DOHH2 (cell line): Measurements from ENCODE around the gene HHLA2.

Experiments
- H3F3A ChIP-seq: fragments of 200-600 bp; sonication (generic), shearing (Covaris generic); 2 replicates; pipeline ENCODE4 v1.6.0; 2016; ENCODE audit warnings: antibody characterized with exemption, mild to moderate bottlenecking; ENCODE audit not compliant: control insufficient read depth, insufficient read depth
- H3K27ac ChIP-seq: fragments of 200-600 bp; sonication (generic); 2 replicates; pipeline ENCODE4 v1.5.1; 2014; ENCODE audit warnings: low read depth, mild to moderate bottlenecking, low read length, moderate library complexity
- H3K27me3 ChIP-seq: fragments of 200-600 bp; sonication (generic); 2 replicates; pipeline ENCODE4 v1.6.1; 2014; ENCODE audit warnings: mild to moderate bottlenecking, low read length, mixed read lengths; ENCODE audit not compliant: control insufficient read depth
- H3K36me3 ChIP-seq: fragments of 200-600 bp; sonication (generic); 2 replicates; pipeline ENCODE4 v1.6.1; 2014; ENCODE audit warnings: mild to moderate bottlenecking, low read length, moderate library complexity, mixed read lengths; ENCODE audit not compliant: control insufficient read depth
- H3K4me1 ChIP-seq: fragments of 200-600 bp; sonication (generic); 2 replicates; pipeline ENCODE4 v1.6.1; 2014; ENCODE audit warnings: mild to moderate bottlenecking, low read length, mixed read lengths; ENCODE audit not compliant: control insufficient read depth
- H3K4me2 ChIP-seq: fragments of 200-600 bp; sonication (generic); 2 replicates; pipeline ENCODE4 v1.6.0; 2014; ENCODE audit warnings: mild to moderate bottlenecking, low read length, moderate library complexity
- H3K4me3 ChIP-seq: fragments of 200-600 bp; sonication (generic); 2 replicates; pipeline ENCODE4 v1.5.1; 2014; ENCODE audit warnings: mild to moderate bottlenecking, low read length, mixed read lengths
- H3K79me2 ChIP-seq: fragments of 200-600 bp; sonication (generic); 2 replicates; pipeline ENCODE4 v1.6.1; 2014; ENCODE audit warnings: mild to moderate bottlenecking, low read length, mixed read lengths; ENCODE audit not compliant: control insufficient read depth
- H3K9me2 ChIP-seq: fragments of 200-600 bp; sonication (generic); replicated peaks from 2 replicates; pipeline ENCODE4 v1.6.1; 2014; ENCODE audit warnings: mild to moderate bottlenecking, low read length, mixed read lengths; ENCODE audit not compliant: control insufficient read depth
- H3K9me3 ChIP-seq: fragments of 200-600 bp; sonication (generic); 2 replicates; pipeline ENCODE4 v1.6.1; 2014; ENCODE audit warnings: antibody characterized with exemption, low read length, mixed read lengths; ENCODE audit not compliant: control insufficient read depth, insufficient read depth
- H4K20me1 ChIP-seq: fragments of 200-600 bp; sonication (generic); 2 replicates; pipeline ENCODE4 v1.6.0; 2014; ENCODE audit warnings: low read depth, mild to moderate bottlenecking, antibody characterized with exemption, low read length, moderate library complexity; ENCODE audit not compliant: control insufficient read depth, insufficient read depth
- EZH2phosphoT487 ChIP-seq: fragments of 200-600 bp; sonication (generic); IDR thresholded peaks from 2 replicates; pipeline ENCODE4 v1.6.1; 2017; ENCODE audit warnings: borderline replicate concordance, mild to moderate bottlenecking, antibody characterized with exemption, low read length, moderate library complexity, mixed read lengths
- TF ChIP-seq, protein P1 (sequence below): fragments of 200-600 bp; sonication (generic); IDR thresholded peaks from one replicate; pipeline ENCODE4 v1.5.1; 2014; ENCODE audit warnings: antibody characterized with exemption, mild to moderate bottlenecking, low read depth, low read length; ENCODE audit not compliant: poor library complexity, severe bottlenecking

The HHLA2 gene

DNA sequence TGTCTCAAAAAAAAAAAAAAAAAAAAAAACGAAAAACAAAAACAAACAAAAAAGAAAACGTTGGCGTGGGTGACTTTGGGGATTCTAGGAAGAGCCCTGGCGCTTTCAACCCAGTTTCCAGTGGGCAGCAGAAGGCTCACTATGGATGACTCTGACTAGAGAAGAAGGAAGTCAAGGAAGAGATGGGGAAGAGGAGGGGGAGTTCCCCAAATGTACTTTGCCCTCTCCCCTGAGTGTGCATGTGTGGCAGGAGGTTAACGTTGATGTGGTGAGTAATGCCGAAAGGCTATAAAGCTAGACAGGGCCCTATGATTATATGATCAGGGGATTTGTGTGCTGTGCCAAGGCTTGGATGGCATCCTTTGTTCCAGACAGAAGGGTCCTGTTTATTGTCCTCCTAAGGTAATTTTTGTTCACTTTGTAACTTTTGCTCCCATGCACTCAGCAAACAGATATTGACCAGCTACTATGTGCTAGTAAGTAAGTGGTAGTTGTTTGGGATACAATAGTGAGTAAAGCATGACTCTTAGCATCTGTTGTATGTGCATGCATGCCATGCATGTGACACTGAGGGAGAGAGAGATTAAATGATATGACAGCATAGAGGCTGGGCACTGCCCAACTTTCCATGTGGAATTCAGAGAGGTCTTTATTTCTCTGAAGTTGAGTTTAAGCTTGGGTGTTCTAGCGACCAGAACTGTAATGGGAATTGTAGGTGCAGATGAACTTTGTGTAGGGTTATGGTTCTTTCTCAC is 750 bp upstream of the HHLA2 start:
- no peaks in the 10 kb centered on the region for H3K27me3 ChIP-seq

DNA sequence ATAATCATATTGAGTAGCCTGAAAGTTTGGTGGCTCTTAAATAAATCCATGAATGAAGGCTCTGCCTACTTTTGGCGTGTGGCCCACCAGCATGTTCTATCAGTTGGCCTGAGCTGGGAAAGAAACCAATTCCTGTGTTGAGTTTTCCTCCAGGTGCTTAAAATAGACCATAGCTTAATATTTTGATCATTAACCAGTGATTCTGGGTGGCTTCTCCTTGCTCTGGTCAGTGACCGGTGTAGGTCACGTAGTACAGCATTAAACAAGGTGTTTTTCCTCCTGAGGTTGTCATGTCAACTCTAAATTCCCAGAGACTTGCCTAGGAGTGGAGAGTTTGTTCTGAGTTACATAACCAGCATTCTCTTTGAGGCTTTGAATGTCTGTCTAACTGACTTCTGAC is 1.3 kb downstream of the HHLA2 start:
- no peaks in the 10 kb centered on the region for H3F3A ChIP-seq
- H3K27ac ChIP-seq = no peak overlapping the region
- H3K9me3 ChIP-seq = no peaks in the 10 kb centered on the region
- H3K4me3 ChIP-seq = no peak overlapping the region
- no peaks in the 10 kb centered on the region for H3K27me3 ChIP-seq
- no peaks in the 10 kb centered on the region for H3K9me2 ChIP-seq
- H3K4me1 ChIP-seq = no peaks in the 10 kb centered on the region
- no peaks in the 10 kb centered on the region for H4K20me1 ChIP-seq
- H3K4me2 ChIP-seq = no peak overlapping the region
- H3K79me2 ChIP-seq = no peaks in the 10 kb centered on the region
- no peaks in the 10 kb centered on the region for H3K36me3 ChIP-seq
- TF ChIP-seq EZH2phosphoT487 = no peak
- TF ChIP-seq, protein P1, sequence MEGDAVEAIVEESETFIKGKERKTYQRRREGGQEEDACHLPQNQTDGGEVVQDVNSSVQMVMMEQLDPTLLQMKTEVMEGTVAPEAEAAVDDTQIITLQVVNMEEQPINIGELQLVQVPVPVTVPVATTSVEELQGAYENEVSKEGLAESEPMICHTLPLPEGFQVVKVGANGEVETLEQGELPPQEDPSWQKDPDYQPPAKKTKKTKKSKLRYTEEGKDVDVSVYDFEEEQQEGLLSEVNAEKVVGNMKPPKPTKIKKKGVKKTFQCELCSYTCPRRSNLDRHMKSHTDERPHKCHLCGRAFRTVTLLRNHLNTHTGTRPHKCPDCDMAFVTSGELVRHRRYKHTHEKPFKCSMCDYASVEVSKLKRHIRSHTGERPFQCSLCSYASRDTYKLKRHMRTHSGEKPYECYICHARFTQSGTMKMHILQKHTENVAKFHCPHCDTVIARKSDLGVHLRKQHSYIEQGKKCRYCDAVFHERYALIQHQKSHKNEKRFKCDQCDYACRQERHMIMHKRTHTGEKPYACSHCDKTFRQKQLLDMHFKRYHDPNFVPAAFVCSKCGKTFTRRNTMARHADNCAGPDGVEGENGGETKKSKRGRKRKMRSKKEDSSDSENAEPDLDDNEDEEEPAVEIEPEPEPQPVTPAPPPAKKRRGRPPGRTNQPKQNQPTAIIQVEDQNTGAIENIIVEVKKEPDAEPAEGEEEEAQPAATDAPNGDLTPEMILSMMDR = no peak

More for the DNA sequence above, 750 bp upstream of the HHLA2 start:
- no peaks in the 10 kb centered on the region for H3K9me2 ChIP-seq
- H3K4me3 ChIP-seq = no peak overlapping the region
- H3K4me2 ChIP-seq = no peak overlapping the region
- no peaks in the 10 kb centered on the region for H3K79me2 ChIP-seq
- no peaks in the 10 kb centered on the region for H3F3A ChIP-seq
- no peak overlapping the region for H3K27ac ChIP-seq
- H3K4me1 ChIP-seq = no peaks in the 10 kb centered on the region
- H3K36me3 ChIP-seq = no peaks in the 10 kb centered on the region
- no peaks in the 10 kb centered on the region for H4K20me1 ChIP-seq
- H3K9me3 ChIP-seq = no peaks in the 10 kb centered on the region
- TF ChIP-seq, protein P1 = no peak
- TF ChIP-seq EZH2phosphoT487 = no peak

DNA sequence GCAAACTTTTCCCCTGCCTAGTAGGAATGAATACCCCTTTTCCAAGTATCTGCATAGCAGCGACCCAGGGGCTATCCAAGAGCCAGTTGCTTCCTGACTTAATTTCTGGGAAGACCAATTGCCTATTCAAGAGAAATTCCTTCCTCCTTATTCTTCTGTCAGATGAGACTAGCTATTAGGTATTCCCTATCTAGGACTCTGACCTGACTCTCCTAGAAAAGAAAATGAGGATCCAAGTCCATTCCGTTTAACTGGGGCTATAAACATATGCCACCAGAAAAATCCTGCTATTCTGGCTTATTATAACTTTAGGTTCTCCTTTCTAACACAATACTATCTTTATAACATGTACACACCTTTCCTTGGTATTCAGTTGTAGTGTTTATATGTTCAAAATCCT is 1.7 kb downstream of the HHLA2 start:
- Histone ChIP-seq H3K27me3 (no peaks in the 10 kb centered on the region), H3K9me2 (no peaks in the 10 kb centered on the region), H3K4me1 (no peaks in the 10 kb centered on the region), H3K9me3 (no peaks in the 10 kb centered on the region), H3K36me3 (no peaks in the 10 kb centered on the region), H4K20me1 (no peaks in the 10 kb centered on the region), H3K79me2 (no peaks in the 10 kb centered on the region), H3F3A (no peaks in the 10 kb centered on the region), H3K4me3 (no peak overlapping the region), H3K27ac (no peak overlapping the region), H3K4me2 (no peak overlapping the region)
- TF ChIP-seq, protein P1 = no peak
- TF ChIP-seq EZH2phosphoT487 = no peak
